IPS-11a (cell line): Measurements from ENCODE around the gene NBPF3.
A peak's percentile ranks its signal among the peaks of the same experiment; 100 is the strongest.

Source experiments
- H3K4me3 ChIP-seq: one replicate; pipeline ENCODE4 v1.5.1; 2013; ENCODE audit warnings: low read depth, low read length, control low read depth

The NBPF3 gene

GRCh38 chr1:21491488-21492355, 51.8 kb downstream of the NBPF3 start:
- no peak overlapping the region for H3K4me3 ChIP-seq

DNA sequence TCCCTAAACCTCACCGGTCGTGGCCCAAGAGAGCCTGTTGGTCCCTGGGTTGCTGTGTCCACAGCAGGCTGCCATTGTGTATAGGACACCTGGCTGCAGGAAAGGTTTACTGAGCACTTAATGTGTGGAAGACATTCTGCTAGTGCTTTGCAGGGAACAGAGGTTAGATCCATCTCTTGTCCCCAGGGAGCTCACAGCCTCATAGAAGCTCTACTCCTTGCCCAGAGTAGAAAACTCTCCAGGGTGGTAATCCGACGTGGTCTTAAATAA, 52.4 kb downstream of the NBPF3 start:
- no peak overlapping the region for H3K4me3 ChIP-seq

DNA sequence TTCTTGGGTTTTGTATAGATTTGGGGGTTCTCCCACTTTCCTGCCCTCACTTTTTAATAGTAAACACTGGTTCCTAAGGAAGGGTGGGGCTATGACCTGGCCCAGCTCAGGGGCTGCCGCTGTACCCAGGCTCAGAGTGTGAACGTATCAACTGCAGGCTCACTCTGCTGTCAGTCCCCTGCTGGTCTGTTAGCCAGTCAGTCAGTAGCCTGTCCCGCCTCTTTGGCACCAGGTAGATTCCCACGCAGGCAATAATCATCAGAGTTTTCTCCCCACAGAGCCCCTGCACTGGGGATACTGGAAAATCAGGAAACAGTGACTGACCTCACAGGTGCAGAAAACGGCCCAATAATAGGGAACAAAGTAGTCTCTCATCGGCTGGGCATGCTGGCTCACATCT, 54.3 kb downstream of the NBPF3 start:
- H3K4me3 ChIP-seq = no peak overlapping the region

DNA sequence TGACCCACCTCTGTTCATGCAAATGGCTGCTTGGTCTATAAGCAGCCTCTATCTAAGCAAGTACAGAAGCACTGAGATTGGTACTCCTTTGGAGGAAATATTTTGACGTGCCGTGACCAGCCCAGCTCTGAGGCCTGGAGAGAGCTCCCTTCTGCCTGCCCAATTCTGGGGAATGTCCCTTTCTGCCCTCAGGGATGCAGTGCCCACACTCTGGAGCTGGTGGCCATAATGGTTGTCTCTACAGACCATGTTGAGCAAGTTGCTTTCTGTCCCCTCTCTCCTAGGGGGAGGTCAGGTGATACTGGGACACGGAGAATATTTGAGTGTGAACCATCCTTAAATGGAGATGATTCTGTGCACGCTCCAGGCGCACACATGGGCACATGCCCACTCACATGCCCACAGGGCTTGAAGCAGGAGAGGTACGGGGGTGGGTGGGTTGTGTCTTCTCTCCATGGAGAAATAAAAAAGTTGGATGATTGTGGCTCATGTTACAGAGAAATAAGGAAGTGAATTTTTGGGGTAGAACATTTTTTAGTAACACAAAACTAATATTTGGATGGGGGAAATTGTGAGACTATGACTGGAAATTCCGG, 55.4 kb downstream of the NBPF3 start:
- H3K4me3 ChIP-seq = no peak overlapping the region

- H3K4me3 ChIP-seq = no peak overlapping the region
Observed at GRCh38 chr1:21496063-21496462, 56.1 kb downstream of the NBPF3 start.

DNA sequence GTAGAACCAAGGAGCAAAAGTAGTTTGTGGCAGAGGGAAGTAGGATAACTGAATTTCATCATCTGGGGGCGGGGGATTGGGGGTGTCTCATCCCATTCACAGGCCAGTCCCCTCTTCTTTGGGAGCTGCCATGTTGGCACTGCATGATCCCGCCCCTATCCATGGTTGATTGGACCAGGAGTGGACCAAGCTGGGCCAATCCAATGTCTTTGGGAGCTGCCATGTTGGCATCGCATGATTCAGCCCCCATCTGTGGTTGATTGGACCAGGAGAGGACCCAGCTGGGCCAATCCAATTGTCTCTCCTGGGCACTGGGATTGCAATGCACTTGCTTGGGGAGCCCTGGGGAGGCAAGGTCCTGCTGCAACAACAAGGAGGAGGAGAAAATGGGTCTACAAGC, 56.9 kb downstream of the NBPF3 start:
- no peak overlapping the region for H3K4me3 ChIP-seq

DNA sequence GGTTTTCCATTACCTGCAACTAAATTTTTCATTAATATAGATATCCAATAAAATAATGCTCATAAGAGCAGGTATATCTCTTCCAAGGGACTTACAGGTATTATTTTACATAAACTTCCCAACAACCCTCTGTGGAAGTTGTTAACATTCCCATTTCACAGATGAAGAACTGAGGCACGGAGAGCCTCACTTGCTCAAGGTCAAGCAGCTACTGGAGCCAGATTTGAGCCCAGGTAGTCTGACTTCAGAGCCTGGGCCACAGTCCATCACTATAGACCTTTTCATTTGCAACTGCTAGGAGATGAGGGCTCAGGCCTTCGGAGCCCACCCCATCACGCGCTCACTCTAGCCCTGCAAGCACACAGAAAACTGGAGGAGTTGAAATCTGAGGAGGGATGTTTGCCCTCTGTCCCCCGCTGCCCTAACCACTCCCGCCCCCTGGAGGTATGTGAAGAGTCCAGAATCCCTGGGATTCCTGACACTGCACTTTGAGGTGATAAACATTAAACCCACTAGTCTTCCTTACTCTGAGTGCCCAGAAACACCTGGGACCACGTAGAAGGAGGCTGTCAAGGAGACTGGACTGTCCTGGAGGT, 57.6 kb downstream of the NBPF3 start:
- no peak overlapping the region for H3K4me3 ChIP-seq

DNA sequence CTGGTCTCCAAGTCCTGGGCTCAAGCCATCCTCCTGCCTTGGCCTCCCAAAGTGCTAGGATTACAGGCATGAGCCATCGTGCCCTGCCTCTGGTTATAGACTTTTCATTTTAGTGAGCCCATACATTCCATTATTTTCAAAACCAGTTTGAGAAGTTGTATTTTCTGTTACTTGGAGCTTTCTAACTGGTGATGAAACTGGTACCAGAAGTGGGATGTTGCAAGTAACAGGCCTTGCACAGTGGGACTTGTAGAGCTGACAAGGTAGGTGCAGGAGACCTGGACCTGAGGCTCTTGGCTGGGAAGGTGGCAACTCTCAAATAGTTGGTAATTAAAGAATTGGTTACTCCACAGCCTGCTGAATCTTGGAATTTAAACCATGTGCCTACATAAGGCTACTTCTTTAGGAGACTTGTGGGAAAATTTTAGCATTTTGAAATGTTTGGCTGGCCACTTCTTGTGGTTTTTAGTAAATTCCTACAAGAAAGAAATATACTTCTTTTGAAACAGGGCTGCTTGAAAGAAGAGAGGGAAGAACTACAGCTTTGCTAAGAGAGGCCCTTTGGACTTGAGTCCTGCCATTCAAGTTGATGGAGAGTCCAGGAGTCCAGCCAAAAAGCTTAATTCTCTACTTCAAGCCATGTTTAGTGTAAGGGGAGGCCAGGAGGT, 59.5 kb downstream of the NBPF3 start:
- H3K4me3 ChIP-seq = no peak overlapping the region

DNA sequence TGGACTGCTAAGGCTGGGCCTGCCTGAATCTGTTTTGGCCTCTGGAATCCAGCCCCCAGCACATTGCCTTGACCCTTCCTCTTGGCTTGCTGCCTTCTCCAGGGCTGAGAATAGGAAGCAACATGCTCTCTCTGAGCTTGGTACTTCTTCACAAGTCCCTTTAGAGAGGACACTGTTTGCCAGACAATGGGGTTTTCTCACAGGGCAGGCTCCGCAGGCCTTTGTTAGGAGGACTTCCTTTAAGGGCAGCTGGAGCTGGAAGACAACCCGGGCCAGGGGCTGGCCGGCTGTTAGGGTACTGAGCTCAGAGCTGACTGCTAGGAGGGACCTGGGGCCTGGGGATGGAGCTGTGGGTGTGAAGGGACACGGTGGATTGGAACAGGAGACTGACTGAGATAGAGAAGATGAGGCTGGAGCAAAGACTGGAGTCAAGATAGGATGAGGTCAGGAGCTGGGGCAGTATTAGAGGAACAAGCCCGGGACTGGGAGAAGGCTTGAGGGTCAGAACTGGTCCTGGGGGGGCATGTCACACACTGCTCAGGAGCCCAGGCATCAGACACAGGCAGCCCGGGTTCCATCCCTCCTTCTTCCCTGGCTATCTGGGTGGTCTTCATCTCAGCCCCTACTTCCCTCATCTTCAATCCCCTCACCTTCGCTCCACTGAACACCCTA, 63.9 kb downstream of the NBPF3 start:
- H3K4me3 ChIP-seq = no peak overlapping the region

DNA sequence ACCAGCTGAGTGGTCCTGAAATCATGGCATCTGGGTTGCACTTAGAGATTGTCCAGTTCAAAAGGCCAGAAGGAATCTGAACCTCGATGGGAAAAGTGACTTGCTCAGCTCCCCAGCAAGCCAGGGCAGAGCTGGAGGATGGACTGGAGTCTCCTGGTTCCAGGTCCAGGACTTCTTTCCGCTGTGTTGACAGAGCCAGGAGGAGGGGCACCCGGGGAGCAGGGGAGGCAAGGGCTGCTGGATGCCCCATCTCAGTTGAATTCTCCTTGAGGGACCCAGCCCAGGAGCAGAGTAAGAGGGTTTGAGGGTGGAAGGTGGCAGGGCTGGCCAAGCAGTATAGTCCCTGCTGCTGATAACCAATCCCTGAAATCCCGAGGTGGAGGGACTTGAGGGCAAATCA, 66.9 kb downstream of the NBPF3 start:
- no peak overlapping the region for H3K4me3 ChIP-seq

DNA sequence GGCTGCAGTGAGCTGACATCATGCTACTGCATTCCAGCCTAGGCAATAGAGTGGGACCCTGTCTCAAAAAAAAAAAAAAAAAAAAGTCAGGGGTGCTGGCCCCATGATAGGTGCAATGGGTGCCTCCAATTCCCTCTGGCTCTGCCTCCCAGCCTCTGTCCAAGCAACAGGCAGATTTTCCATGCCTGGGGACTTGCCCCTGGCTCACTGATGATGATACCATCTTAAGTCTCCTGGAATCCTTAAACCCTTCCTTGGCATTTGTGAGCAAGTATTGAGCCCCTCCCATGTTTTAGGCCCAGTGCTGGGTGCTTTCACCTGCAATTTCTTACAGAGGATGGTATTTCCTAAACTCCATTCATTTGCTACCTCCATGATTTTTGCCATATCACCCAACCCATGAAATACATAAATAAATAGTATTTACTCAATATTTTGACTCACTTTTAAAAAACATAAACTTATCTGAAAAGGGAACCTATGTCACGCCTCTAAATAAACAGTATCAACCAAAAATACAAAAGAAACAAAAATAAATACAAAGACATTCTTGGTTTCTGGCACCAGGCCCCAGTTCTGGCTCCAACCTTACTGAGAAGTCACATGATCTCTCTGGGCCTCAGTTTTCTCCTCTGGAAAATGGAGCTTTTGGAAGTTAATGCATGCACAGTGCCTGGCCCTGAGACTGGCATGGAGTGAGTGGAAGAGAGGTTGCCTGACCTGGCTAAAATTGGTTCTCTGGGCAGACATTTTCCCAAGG, 67.8 kb downstream of the NBPF3 start:
- H3K4me3 ChIP-seq = no peak overlapping the region

DNA sequence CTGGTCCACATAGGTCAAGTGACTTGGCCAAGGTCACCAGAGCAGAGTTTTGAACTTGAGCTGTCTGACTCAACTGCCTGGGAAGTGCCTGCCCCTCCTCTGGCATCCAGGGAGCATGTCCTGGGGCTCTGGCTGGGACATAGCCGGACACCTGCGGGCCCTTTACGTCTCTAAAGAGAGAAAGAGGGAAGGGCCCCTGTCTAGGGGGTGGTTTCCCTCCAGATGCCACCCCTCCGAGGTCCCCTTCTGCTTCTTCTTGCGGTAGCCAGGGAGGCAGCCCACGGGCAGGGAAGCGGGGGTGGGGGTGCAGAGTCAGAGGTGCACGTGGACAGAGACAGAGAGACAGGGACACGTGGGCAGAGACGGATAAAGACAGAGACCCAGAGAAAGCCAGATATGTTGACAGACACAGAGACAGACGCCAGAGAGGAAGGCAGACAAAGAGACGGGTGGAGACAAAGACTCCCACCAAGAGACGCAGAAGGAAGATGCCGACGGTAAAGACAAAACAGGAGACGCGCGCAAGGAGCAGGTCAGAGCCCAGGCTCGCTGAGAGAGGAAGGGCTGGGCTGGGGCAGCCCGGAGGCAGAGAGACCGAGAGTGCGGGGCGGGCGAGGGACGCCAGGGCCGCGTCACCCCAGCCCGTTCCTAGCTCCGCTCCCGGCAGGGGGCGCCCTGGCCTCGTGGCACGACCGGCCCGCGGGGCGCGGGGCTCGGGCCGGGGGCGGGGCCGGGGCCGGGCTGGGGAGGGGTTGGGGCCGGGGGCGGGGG, 68.8 kb downstream of the NBPF3 start:
- peak overlapping the region; percentile 17 for H3K4me3 ChIP-seq

DNA sequence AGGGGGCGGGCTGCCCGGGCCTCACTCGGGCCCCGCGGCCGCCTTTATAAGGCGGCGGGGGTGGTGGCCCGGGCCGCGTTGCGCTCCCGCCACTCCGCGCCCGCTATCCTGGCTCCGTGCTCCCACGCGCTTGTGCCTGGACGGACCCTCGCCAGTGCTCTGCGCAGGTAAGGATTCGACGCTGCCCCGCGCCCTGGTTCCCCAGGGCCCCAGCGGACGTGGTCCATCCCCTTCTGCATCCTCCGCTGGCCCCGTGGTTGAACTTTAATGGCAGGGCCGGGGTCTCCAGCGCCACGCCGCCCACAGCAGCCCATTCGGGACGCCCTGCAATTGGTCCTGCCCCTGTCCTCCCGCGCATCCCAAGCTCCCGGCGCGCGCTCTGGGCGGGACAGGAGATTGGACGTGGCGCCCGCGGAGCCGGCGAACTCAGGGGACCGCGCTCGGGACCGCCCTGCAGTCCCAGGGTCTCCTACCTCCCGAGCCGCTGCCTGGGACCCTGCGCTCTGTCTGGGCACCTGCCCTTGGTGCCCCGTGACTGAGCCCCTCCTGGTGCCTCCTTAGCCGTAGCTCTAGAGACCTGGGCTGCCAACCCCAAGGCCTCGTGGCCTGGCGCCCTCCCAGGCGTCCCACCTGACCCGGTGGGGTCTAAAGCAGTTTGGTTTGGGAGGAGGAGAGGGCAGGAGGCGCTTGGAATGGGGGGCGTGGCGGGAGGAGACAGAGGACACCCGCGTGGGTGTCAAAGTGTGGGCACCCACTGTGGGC, 69.6 kb downstream of the NBPF3 start, which contains the start of gene ALPL:
TSS of gene ALPL (plus strand) at position 73 of the 762 bp plus-strand sequence. CDS start 44,659 bp downstream, outside the sequence.
- peak within 1 kb of the TSS; percentile 70 for H3K4me3 ChIP-seq

DNA sequence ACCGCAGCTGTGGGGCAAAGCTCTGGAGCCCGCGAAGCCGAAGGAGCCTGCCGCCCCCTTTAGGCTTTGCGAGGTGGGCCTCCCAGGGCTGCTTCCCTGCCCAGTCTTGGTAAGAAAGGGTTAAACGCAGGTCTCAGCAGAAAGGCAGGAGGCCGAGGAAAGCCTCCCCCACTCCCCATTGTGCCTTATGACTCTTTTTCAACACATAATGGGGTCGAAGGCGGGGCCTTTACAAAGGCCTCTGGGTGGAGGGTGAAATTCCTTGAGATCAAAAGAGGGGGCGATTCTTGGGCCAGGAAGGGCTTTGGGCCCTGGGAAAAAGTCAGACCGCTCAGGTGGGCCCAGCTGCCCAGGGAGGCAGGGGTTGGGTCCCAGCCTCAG, 70.2 kb downstream of the NBPF3 start:
- peak overlapping the region; percentile 70 for H3K4me3 ChIP-seq

GRCh38 chr1:21510885-21511578, 71.1 kb downstream of the NBPF3 start:
- no peak overlapping the region for H3K4me3 ChIP-seq

DNA sequence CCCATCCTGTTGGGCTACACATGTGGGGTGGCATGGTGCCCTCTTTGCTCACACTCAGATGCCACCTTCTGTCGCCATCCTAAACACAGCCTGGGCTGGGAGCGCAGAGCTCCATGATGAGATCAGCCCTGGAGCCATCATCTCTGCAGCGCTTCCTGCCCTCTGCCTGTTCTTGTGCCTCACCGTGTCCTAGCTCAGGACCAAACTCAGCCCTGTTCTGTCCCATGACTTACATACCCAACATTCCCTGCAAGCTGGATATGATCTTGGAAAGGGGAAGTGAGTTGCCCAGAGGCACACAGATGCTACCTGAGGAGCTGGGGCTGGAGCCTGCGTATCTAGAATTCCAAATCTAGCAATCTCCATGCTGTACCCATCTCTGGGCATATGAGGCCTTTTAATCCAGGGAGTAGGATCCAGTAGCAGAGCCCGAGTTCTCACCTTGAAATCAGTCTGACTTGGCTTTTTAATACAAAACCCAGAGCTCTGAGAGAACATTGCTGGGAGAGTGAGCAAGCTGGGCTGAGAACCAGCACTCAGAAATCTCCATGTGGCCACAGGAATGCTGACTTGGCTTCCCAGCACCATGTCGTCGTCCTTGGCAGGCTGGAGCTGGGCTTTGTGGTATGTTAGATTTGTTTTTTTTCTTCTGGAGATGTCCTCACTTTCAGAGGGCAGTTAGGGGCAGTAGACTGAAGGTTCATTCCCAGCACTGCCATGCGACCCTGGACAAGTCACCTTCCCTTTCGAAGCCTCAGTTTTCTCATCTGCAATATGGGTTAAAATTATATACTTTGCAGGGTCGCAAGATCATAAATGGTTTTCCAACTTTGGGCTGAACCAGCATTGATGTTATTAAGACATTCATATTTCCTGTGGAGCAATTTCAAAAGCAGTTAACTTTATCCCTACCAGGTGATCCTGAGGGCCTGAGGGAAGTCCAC, 71.9 kb downstream of the NBPF3 start:
- H3K4me3 ChIP-seq = peak overlapping the region; percentile 4

- no peak overlapping the region for H3K4me3 ChIP-seq
Observed at GRCh38 chr1:21514245-21514644, 74.3 kb downstream of the NBPF3 start.
